NCI-H2196 (cell line): ENCODE measurements around the gene CPNE5.
"Not testable (repeated sequence)": the region's sequence is repeated elsewhere in the genome, so short reads cannot be mapped to it uniquely, and the experiment has no call there.

Experiments
- DNase-seq: peaks from one replicate; lab custom pipeline; 2025; ENCODE audit not compliant: unreplicated experiment; lab: John Stamatoyannopoulos, UW

CPNE5 gene

DNA sequence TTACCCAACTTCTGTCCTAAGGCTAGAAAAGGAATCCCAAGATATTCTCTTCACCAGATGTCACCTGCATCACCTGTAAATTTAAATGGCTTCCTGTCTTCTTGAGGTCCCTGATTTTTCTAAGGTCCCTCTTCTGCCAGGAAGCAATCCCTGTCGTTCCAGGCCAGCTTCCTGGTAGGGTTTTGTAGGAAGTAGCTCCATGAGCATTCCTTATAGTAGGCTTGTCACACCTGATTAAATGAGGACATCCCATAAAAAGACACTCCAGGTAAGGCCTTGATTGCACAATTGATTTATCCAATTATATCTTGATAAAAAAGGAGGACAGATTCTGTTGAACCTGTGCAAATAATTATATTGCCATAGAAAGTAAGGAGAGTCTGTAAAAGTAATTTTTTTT is 132.9 kb downstream of the CPNE5 start:
- no peak for DNase-seq

DNA sequence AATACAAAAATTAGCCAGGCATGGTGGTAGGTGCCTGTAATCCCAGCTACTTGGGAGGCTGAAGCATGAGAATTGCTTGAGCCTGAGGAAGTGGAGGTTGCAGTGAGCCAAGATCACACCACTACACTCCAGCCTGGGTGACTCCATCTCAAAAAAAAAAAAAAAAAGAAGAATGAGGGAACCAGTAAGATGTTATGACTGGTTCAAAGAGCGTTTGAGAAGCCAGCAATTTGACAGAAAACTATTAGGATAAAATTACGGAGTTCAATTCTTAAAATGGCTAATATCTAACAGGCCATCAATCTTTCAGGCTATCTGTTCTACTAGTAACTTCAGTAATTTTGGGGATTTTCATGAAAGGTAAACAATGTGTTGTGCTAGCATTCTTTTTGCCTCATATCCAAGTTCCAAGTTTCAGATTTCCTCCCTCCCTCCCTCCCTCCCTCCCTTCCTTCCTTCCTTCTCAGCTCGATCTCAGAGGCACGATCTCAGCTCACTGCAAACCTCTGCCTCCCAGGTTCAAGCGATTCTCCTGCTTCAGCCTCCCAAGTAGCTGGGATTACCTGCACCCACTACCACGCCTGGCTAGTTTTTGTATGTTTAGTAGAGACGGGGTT is 134.2 kb downstream of the CPNE5 start:
- DNase-seq = not testable (repeated sequence)

DNA sequence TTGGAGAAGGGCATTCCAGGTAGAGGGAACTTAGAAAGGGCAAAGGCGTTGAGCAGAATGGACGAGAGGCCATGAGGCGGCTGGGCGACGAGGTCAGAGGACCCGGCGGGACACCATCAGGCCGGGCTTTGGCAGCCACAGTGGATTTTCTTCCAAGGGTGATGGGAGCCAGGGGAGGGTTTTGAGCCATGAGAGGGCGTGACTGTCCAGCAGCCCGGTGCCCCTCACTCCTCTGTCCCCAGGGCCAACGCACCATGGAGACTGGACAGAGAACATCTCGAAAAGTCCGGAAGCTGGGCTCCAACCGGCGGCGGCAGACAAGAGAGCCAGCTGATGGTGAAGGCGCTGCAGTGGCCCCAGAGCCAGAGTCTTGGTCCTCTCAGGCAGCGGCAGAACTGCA is 135.3 kb downstream of the CPNE5 start:
- DNase-seq = no peak

DNA sequence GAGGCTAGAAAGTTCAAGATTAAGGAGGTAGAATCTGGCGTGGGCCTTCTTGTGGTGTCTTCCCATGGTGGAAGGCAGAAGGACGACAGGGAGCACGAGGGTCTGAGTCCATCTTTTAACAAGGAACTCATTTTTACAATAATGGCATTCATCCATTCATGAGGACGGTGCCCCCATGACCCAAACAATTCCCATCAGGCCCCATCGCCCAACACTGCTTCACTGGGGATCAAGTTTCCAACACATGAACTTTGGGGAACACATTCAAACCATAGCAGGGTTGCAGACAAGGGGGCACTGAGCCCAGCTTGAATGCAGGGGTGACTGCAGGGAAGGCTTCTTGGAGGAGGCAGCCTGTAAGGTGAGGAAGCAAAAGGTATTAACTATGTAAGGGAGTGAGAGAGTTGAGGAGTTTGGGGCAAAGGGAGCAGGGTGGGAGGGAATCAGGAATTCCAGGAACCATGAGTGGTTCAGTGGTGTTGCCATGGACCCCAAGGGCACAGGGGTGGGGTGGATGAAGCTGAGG is 136.1 kb downstream of the CPNE5 start:
- no peak for DNase-seq

DNA sequence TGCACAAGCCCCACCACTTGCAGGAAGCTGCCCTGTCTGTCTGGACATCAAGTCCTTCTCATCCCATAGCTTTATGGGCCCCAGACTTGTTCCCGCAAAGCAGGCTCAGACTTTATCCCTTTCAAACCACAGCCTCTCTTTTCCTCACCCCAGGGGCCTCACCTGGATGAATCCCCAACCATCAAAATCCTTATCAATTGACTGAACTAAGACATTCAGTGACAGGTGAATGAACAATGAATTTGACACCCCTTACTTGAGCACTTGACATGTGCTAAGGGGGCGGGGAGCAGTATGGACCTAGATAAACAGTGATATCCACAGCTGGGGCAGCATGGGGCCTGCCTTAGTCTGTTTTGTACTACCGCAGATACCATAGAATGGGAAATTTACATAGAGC is 136.6 kb downstream of the CPNE5 start:
- DNase-seq = no peak

DNA sequence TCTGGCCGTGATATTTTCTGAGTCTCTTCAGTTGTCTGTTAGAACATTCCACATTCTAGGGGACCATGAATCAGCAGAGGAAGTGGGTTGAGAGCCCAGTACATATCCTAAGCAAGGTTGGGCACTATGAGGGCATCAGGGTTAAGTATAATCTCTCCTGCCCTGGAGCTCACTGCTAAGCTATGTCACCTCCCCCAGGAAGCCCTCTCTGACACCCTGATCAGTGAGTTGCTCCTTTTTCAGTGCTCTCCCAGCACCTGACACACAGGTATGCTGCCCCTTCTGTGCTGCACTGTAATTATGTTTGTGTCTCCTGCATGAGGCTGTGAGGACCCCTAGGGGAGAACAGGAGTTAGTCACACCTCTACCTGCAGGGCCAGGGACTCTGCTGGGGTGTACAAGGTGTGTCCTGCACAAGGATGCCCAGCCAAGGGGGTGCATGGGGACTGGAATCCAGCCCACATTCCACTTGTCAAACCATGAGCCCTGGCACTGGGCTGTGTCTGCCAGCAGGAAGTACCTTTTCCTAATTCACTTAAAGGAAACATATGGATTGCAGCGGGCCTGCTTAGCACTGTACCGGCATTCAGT is 137.7 kb downstream of the CPNE5 start:
- no peak for DNase-seq

DNA sequence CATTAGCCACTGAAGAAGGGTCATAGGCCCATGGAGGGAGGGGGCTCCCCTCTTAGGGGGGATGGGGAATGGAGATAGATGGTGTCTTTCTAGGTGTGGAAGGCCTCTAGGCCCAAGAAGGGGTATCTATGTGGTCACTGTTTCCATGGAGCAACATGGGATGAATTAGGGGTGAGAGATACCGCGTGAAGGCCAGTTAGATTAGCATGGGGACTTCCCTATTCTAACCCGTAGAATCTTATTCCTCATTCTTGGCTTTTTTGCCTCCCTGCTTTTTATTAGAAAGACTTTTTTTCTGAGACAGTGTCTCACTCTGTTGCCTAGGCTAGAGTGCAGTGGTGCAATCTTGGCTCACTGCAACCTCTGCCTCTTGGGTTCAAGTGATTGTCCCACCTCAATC is 138.4 kb downstream of the CPNE5 start:
- DNase-seq = no peak

DNA sequence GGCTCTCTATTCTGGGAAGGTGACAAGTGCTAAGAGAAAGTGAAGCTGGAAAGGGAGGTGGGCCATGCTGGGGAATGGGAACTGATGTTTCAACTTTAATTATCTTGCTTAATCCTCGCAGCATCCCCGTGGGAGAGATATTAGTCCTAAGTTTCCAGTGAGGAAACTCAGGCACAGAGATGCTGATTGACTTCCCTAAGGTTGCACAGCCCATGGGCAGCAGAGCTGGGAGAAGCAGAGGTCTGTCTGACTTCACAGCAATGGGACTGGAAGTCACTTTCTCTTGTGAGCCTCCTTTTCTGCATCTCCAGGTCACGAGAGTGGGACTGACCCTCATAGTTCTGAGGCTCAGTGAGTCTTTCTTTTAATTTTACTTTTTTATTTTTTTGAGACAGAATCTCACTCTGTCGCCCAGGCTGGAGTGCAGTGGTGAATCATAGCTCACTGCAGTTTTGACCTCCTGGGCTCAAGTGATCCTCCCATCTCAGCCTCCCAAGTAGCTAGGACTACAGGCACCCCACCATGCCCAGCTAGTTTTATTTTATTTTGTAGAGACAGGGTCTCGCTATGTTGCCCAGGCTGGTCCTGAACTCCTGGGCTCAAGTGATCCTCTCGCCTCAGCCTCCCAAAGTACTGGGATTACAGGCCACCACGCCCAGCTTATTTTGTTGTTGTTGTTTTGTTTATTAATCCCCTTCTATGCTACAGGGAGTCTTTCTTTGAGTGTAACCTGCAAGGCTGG is 139.0 kb downstream of the CPNE5 start:
- no peak for DNase-seq

DNA sequence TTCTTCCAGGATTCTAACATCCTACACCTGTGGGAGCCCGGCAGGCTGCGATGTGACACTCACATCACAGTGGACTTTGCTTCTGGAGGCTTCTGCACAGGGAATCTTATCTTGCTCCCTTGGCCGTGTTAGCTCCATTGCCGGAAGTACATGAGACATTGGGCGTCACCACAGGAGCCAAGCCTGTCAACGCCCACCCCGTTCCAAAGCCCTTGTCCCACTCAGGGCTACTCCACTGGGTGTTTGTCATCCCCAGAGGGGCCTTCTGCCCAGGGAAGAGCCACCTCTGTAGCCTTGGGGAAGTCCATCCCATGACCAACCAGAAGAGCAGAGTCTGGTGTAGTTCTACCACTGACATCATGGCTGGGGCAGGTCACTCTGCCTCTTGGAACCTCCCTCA is 139.9 kb downstream of the CPNE5 start:
- no peak for DNase-seq

DNA sequence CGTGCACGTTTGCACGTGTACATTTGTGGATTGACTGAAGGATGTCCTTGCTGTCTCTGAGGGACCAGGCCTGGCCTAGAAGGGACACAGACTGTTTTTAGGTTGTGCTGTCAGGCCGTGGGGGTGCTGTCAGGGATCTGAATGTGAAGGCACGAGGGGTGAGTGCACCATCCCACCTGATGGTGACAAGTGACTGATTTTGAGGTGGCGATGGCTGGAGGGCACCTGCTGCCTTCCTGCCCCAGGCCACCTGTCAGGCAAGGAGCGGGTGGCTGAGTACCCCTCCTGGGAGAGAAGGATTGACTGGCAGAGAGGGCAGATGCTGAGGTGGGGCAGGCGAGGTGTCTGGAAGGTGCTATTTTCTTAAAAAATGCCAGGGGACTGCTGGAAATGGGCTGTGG is 140.4 kb downstream of the CPNE5 start:
- no peak for DNase-seq

DNA sequence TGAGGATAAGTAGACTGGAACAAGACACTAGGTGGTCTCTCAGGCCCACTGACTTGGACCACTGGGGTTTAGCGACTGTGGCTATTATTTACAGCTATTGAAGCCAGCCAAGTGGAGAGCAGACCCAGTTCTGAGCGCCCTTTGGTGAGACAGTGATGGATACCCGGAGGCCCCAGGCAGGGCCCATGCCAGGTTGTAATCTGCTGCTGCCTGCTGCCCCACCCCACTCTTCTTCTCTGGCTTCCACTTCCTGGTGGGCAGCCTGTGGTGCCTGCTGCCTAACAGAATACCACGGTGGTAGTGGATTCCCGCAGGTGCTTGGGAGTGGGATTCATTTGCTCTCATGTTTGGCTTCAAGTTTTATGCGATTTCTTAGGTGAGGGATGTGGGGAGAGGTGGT is 141.0 kb downstream of the CPNE5 start:
- DNase-seq = no peak

DNA sequence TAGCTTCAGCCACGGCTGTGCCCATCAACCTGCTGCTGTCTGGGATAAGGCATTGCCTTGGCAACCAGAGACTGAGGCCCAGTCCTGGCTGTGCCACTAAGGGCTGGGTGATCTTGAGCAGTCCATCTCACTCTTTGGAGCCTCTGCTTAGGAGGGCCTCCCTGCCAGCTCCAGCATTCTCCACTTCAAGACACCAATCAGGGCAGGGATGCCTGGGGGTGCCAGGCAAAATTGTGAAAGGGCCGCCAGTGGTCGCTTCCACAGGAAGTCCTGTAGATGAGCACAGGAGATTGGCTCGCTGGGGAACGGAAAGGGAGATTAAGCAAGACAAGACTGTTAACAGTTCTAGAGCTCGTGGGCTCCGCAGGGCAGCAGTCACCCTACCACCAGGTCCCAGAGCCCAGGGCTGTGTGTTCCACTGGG is 141.8 kb downstream of the CPNE5 start, which contains the start of gene RAB44:
TSS of gene RAB44 (plus strand) at position 346 of the 423 bp plus-strand sequence. CDS start 6,410 bp downstream, outside the sequence.
- DNase-seq = no peak

DNA sequence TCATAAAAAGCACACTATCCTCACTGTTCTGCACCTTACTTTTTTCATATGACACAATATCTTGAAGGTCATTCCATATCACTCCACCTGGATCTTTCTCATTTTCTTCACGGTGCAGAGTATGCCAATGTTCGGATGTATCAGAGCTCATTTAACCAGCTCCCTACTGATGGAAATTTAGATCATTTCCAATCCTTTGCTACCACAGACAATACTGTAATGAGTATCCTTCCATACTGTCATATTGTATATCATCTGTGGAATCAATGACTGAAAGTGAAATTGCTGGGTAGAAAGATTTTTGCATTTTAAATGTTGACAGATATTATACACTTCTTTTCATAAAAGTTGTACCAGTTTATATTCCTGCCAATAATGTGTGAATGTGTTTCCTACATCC is 143.8 kb downstream of the CPNE5 start:
- DNase-seq = no peak

DNA sequence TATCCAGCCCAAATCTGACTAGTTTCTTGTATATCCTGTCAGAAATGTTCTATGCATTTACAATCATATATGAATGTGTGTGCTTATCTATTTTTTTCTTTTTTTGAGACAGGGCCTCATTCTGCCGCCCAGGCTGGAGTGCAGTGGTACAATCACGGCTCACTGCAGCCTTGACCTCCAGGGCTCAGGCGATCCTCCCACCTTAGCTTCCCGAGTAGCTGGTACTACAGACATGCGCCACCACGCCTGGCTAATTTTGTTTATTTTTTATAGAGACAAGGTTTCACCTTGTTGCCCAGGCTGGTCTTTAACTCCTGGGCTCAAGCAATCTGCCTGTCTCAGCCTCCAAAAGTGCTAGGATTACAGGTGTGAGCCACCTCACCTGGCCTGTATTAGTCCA is 144.6 kb downstream of the CPNE5 start:
- DNase-seq = no peak

DNA sequence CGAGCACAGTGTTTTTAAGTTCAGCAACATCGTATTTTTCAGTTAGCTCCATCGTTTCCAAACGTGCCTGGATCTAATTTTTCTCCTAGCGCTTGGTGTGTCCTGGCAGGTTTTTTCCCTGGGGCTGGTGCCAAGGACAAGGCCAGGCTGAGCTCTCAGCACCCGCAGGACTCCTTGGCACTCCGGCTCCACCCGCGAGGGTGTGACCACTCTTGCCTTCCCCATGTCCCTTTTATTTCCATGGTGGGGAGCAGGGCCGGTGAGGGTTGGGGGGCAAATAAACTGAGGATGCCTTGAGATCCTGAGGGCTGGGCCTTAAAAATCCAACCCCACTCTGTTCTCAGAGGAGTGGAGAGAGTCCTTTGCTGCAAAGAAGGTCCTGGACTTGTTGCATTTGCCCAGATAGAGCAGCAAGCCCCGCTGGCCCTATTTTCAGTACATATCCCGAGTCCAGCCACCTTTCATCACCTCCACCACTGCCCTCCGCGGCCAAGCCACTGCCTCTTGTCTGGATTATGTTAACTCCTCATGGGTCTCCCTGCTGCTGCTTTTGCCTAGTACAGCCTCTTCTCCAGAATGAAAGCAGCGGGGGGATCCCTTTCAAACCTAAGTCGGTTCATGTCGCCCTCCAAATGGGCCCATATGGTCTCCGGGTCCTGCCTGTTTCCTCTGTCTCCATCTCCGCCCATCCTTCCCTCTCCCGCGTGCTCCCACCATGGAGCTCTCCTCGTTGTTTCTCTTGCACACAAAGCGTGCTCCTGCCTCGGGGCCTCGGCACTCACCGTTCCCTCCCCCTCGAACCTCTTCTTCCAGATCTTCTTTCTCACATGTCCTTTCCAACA is 146.2 kb downstream of the CPNE5 start:
- DNase-seq = no peak

DNA sequence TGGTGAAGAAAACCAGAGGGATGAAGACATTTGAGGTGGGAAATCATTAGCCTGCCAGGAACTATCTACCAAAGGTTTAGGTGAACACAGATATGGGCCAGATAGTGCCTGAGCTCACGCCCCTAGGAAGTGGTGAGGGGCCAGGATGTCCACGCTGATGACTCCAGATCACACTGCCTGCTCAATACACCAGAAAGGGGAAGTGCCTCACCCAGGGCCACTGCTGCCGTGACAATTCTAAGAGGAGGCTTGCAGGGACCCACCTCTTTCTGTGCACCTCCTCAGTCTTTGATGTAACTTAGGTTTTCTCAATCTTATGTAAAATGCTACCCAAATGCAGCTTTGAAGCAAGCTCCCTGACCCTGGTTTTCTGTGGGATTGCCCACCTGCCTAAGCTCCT is 147.0 kb downstream of the CPNE5 start:
- no peak for DNase-seq

DNA sequence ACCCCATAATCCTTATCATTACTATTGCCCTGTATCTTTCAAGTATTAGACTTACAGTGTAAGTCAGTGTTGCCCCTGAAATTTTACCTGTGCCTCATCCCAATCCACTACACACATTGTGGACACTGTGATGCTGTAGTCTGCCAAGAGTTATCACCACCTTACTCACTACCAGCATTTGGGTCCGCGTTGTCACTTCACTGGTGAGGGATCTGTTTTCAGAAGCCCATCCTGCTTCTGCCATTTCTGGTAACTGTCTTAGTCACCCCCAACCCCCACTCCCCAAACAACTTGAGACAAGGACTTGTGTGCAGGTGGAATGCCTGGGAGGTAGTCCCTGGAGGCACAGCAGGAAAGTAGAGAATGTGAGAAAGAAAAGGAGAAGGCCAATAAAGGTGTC is 147.6 kb downstream of the CPNE5 start:
- DNase-seq = no peak

DNA sequence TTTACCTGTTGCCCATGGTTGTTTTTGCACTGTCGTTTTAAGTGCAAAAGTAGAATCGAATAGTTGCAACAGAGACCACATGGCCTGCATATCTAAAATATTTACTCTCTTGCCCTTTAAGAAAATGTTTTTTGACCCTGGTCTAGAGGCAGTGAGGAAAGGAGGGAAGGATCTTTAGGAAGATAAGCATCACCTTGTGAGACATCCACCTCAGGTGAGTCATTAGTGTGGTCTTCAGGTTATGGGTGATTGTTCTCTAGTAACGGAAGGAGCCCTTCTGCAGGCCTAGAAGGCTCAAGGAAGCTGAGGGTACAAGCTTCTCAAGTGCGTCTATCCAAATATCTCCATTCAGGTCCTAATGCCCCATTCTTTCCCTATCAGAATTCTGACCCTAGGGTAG is 148.2 kb downstream of the CPNE5 start:
- no peak for DNase-seq
